ENCODE results near the gene CHN2. TPM values are rescaled to one million over a fixed set of nuclear protein-coding genes. Genes with fewer than 3 reads are reported as not detected.
A peak's percentile ranks its signal among the peaks of the same experiment; 100 is the strongest.

The CHN2 gene
- total RNA-seq, 1 experiment from 2014 or later = 18.8 TPM

GRCh38 chr7:29322023-29322712 lies 127.6 kb downstream of the CHN2 start:
- H3K36me3 ChIP-seq (ENCODE audit: control insufficient read depth, insufficient read depth, low read length) = no peaks in the 10 kb centered on the region
- no peaks in the 10 kb centered on the region for H3K9me3 ChIP-seq
- Mint-ChIP-seq H3K27ac (ENCODE audit: unreplicated experiment) (no peak overlapping the region), H3K9me3 (ENCODE audit: unreplicated experiment) (no peaks in the 10 kb centered on the region), H3K36me3 (ENCODE audit: insufficient read depth, unreplicated experiment) (no peaks in the 10 kb centered on the region), H3K4me3 (ENCODE audit: unreplicated experiment) (no peak overlapping the region), H3K4me1 (ENCODE audit: low read depth, unreplicated experiment) (peaks cover 7% of the 10 kb centered on the region), H3K27me3 (ENCODE audit: insufficient read depth, unreplicated experiment) (no peaks in the 10 kb centered on the region)
- BruUV-seq (replicated peaks) = no TSS peak
- peaks cover under 1% of the 10 kb centered on the region for H3K4me1 ChIP-seq
- intact Hi-C loops (cut with micrococcal nuclease; ENCODE audit: unreplicated experiment) = no loop called here
- DNase-seq = no peak
- POLR2A ChIA-PET = no interaction called here
- no peak overlapping the region for H3K4me3 ChIP-seq (ENCODE audit: low read depth, low read length)
- no peak for TF ChIP-seq CTCF (IDR thresholded peaks at IDR 0.05; ENCODE audit: insufficient read depth in 1 of 2, low read depth in 1 of 2, low read length in 1 of 2, severe bottlenecking in 1 of 2, unreplicated experiment in 1 of 2)
- CTCF ChIA-PET = no interaction called here
- no peaks in the 10 kb centered on the region for H3K27me3 ChIP-seq (replicated peaks; ENCODE audit: control insufficient read depth, insufficient read depth, low read length)

GRCh38 chr7:29325476-29325875 lies 130.9 kb downstream of the CHN2 start:
- no TSS peak for BruUV-seq (replicated peaks)

GRCh38 chr7:29326864-29327263 lies 132.3 kb downstream of the CHN2 start:
- H3K4me1 Mint-ChIP-seq (ENCODE audit: low read depth, unreplicated experiment) = peaks cover 27% of the 10 kb centered on the region
- H3K27me3 ChIP-seq (replicated peaks; ENCODE audit: control insufficient read depth, insufficient read depth, low read length) = no peaks in the 10 kb centered on the region
- H3K36me3 ChIP-seq (ENCODE audit: control insufficient read depth, insufficient read depth, low read length) = no peaks in the 10 kb centered on the region
- H3K36me3 Mint-ChIP-seq (ENCODE audit: insufficient read depth, unreplicated experiment) = no peaks in the 10 kb centered on the region
- peak overlapping the region; percentile 65 for H3K27ac Mint-ChIP-seq (ENCODE audit: unreplicated experiment)
- no peak for DNase-seq
- H3K4me3 Mint-ChIP-seq (ENCODE audit: unreplicated experiment) = no peak overlapping the region
- no peaks in the 10 kb centered on the region for H3K9me3 Mint-ChIP-seq (ENCODE audit: unreplicated experiment)
- TF ChIP-seq CTCF (IDR thresholded peaks at IDR 0.05; ENCODE audit: insufficient read depth in 1 of 2, low read depth in 1 of 2, low read length in 1 of 2, severe bottlenecking in 1 of 2, unreplicated experiment in 1 of 2) = no peak
- no TSS peak for BruUV-seq (replicated peaks)
- no peak overlapping the region for H3K4me3 ChIP-seq (ENCODE audit: low read depth, low read length)
- H3K27me3 Mint-ChIP-seq (ENCODE audit: insufficient read depth, unreplicated experiment) = no peaks in the 10 kb centered on the region
- CTCF ChIA-PET = no interaction called here
- peaks cover 27% of the 10 kb centered on the region for H3K4me1 ChIP-seq
- no peaks in the 10 kb centered on the region for H3K9me3 ChIP-seq
- intact Hi-C loops (cut with micrococcal nuclease; ENCODE audit: unreplicated experiment) = no loop called here
- POLR2A ChIA-PET = no interaction called here

More at GRCh38 chr7:29325476-29325875, 130.9 kb downstream of the CHN2 start:
- no peak overlapping the region for H3K4me3 ChIP-seq (ENCODE audit: low read depth, low read length)
- Mint-ChIP-seq H3K9me3 (ENCODE audit: unreplicated experiment) (no peaks in the 10 kb centered on the region), H3K4me3 (ENCODE audit: unreplicated experiment) (no peak overlapping the region), H3K27ac (ENCODE audit: unreplicated experiment) (no peak overlapping the region), H3K36me3 (ENCODE audit: insufficient read depth, unreplicated experiment) (no peaks in the 10 kb centered on the region), H3K4me1 (ENCODE audit: low read depth, unreplicated experiment) (peaks cover 24% of the 10 kb centered on the region), H3K27me3 (ENCODE audit: insufficient read depth, unreplicated experiment) (no peaks in the 10 kb centered on the region)
- no peaks in the 10 kb centered on the region for H3K36me3 ChIP-seq (ENCODE audit: control insufficient read depth, insufficient read depth, low read length)
- no peak for DNase-seq
- intact Hi-C loops (cut with micrococcal nuclease; ENCODE audit: unreplicated experiment) = no loop called here
- ChIA-PET POLR2A (interaction anchor here (0.5 kb wide), 1 partner anchor 401 kb away, joined by 3 read pairs; no protein-coding TSS in a partner anchor), CTCF (no interaction called here)
- TF ChIP-seq CTCF (IDR thresholded peaks at IDR 0.05; ENCODE audit: insufficient read depth in 1 of 2, low read depth in 1 of 2, low read length in 1 of 2, severe bottlenecking in 1 of 2, unreplicated experiment in 1 of 2) = no peak
- no peaks in the 10 kb centered on the region for H3K9me3 ChIP-seq
- H3K4me1 ChIP-seq = peaks cover 27% of the 10 kb centered on the region
- no peaks in the 10 kb centered on the region for H3K27me3 ChIP-seq (replicated peaks; ENCODE audit: control insufficient read depth, insufficient read depth, low read length)

Measured in Caco-2 (cell line).